Gastroesophageal sphincter (tissue), 4 donors: Measurements from ENCODE around the gene PRRX2. TPM values are rescaled to one million over a fixed set of nuclear protein-coding genes. Genes with fewer than 3 reads are reported as not detected.

Source experiments
- ATAC-seq: fragments of 150-250 bp; one replicate; pipeline ENCODE4 v1.9.1; 2016; ENCODE audit warnings: mild to moderate bottlenecking, moderate library complexity
- H3K27ac ChIP-seq, 4 donors: fragments of 200-600 bp; sonication (generic) in 3 of 4; 1 replicate in 3 of 4; 2 replicates in 1 of 4; pipeline ENCODE4 v1.5.1; 2016 to 2019
- H3K27me3 ChIP-seq: fragments of 200-600 bp; sonication (generic); one replicate; pipeline ENCODE4 v1.5.1; 2019
- H3K36me3 ChIP-seq, 2 donors: fragments of 200-600 bp; sonication (generic); one replicate each; pipeline ENCODE4 v1.5.1; 2019; ENCODE audit warnings: control low read depth in 1 of 2
- H3K4me1 ChIP-seq, 3 donors: fragments of 200-600 bp; sonication (generic); 1 replicate in 2 of 3; 2 replicates in 1 of 3; pipeline ENCODE4 v1.5.1; 2016 to 2019; ENCODE audit warnings: control low read depth in 2 of 3
- H3K4me3 ChIP-seq, 2 donors: fragments of 200-600 bp; sonication (generic); one replicate each; pipeline ENCODE4 v1.5.1; 2019; ENCODE audit warnings: mild to moderate bottlenecking in 1 of 2, moderate library complexity in 1 of 2
- H3K9me3 ChIP-seq, 3 donors: fragments of 200-600 bp; sonication (generic); one replicate each; pipeline ENCODE4 v1.5.1; 2017 to 2019; ENCODE audit warnings: control low read depth in 2 of 3
- CTCF ChIP-seq, 4 experiments: fragments of 200-600 bp in 2 of 4; fragments of 450-650 bp in 2 of 4; sonication (generic) in 1 of 4; IDR thresholded peaks; one replicate each; pipeline ENCODE4 v1.5.1; 2017 to 2019; ENCODE audit warnings: antibody characterized with exemption in 4 of 4, mild to moderate bottlenecking in 2 of 4, moderate library complexity in 2 of 4
- EP300 ChIP-seq: sonication (generic); formaldehyde crosslinking; IDR thresholded peaks from one replicate; pipeline ENCODE4 v1.6.1; 2017; ENCODE audit warnings: antibody characterized with exemption, mild to moderate bottlenecking
- POLR2A ChIP-seq, 2 donors: fragments of 450-650 bp; IDR thresholded peaks; one replicate each; pipeline ENCODE4 v1.6.1; 2017; ENCODE audit warnings: antibody characterized with exemption in 2 of 2, mild to moderate bottlenecking in 2 of 2, moderate library complexity in 1 of 2
- POLR2AphosphoS5 ChIP-seq: sonication (generic); formaldehyde crosslinking; IDR thresholded peaks from one replicate; pipeline ENCODE4 v1.6.1; 2017; ENCODE audit warnings: antibody characterized with exemption
- WGBS, 2 donors: methylation state at CpG; one replicate each; pipeline ENCODE4 v1.1.5; 2018; ENCODE audit warnings: low coverage in 1 of 2; 5-methylcytosine and 5-hydroxymethylcytosine counted together
- total RNA-seq, 4 donors: library from RNA; depleted of rRNA; stranded (reverse); fragments of >200 nt; gene quantifications; one replicate each; pipeline ENCODE4 v1.1.0, GENCODE V29; 2016

Gene PRRX2
- total RNA-seq, 4 donors from 2014 or later, result 0.93 to 12.1 (median 7.1) TPM

GRCh38 chr9:129710169-129710453, 44.7 kb downstream of the PRRX2 start:
- no peaks in the 10 kb centered on the region for H3K27me3 ChIP-seq
- H3K9me3 ChIP-seq, result no peaks in the 10 kb centered on the region
- no peak for TF ChIP-seq POLR2A (IDR thresholded peaks at IDR 0.05)
- no peak for TF ChIP-seq CTCF (IDR thresholded peaks at IDR 0.05)
- no peak for TF ChIP-seq EP300
- no peak for TF ChIP-seq POLR2AphosphoS5
- peak overlapping the region in 3 of 4 donors; percentile 60 to 80 (median 77) for H3K27ac ChIP-seq
- no CpG with 5 or more reads among the region's 3 CpGs for WGBS, 2 donors
- peaks cover 0 to 56% (median 13%) of the 10 kb centered on the region in 3 donors for H3K4me1 ChIP-seq
- ATAC-seq, result no peak
- no peak overlapping the region for H3K4me3 ChIP-seq
- H3K36me3 ChIP-seq, result no peaks in the 10 kb centered on the region

GRCh38 chr9:129712634-129713401, 47.4 kb downstream of the PRRX2 start:
- Histone ChIP-seq H3K4me3 (no peak overlapping the region), H3K9me3 (no peaks in the 10 kb centered on the region), H3K4me1 (peaks cover 0 to 68% (median 16%) of the 10 kb centered on the region in 3 donors), H3K36me3 (no peaks in the 10 kb centered on the region), H3K27me3 (no peaks in the 10 kb centered on the region), H3K27ac (peak overlapping the region; percentile 52 to 80 (median 78))
- 33 to 38% methylated on average over 3 of the region's 26 CpGs for WGBS, 2 donors
- no peak for ATAC-seq
- no peak for TF ChIP-seq EP300
- TF ChIP-seq CTCF (IDR thresholded peaks at IDR 0.05), result no peak
- TF ChIP-seq POLR2A (IDR thresholded peaks at IDR 0.05), result no peak
- TF ChIP-seq POLR2AphosphoS5, result no peak

- H3K4me1 ChIP-seq, result peaks cover 0 to 68% (median 16%) of the 10 kb centered on the region in 3 donors
- TF ChIP-seq CTCF (IDR thresholded peaks at IDR 0.05) (no peak), EP300 (no peak), POLR2AphosphoS5 (no peak), POLR2A (IDR thresholded peaks at IDR 0.05) (no peak)
- peak overlapping the region in 3 of 4 donors; percentile 77 to 80 (median 78) for H3K27ac ChIP-seq
Measured at GRCh38 chr9:129713402-129713679, 47.9 kb downstream of the PRRX2 start.

GRCh38 chr9:129714511-129715061, 49.1 kb downstream of the PRRX2 start:
- Histone ChIP-seq H3K9me3 (no peaks in the 10 kb centered on the region), H3K4me1 (peaks cover 0 to 58% (median 16%) of the 10 kb centered on the region in 3 donors), H3K4me3 (no peak overlapping the region), H3K27me3 (no peaks in the 10 kb centered on the region), H3K36me3 (no peaks in the 10 kb centered on the region), H3K27ac (peak overlapping the region in 1 of 4 donors; percentile 72)
- peak; percentile 8 for TF ChIP-seq POLR2AphosphoS5
- TF ChIP-seq POLR2A (IDR thresholded peaks at IDR 0.05), result no peak
- 64 to 70% methylated on average over 5 to 12 of the region's 15 CpGs for WGBS, 2 donors
- ATAC-seq, result no peak

More at GRCh38 chr9:129713402-129713679, 47.9 kb downstream of the PRRX2 start:
- no peaks in the 10 kb centered on the region for H3K27me3 ChIP-seq
- no peaks in the 10 kb centered on the region for H3K36me3 ChIP-seq
- H3K4me3 ChIP-seq, result no peak overlapping the region
- 92 to 95% methylated on average over 5 to 8 of the region's 10 CpGs for WGBS, 2 donors
- no peaks in the 10 kb centered on the region for H3K9me3 ChIP-seq
- no peak for ATAC-seq

GRCh38 chr9:129716091-129716490, 50.6 kb downstream of the PRRX2 start:
- 34 to 57% methylated on average over 5 of the region's 5 CpGs for WGBS, 2 donors
- Histone ChIP-seq H3K27me3 (no peaks in the 10 kb centered on the region), H3K36me3 (no peaks in the 10 kb centered on the region), H3K4me1 (peaks cover 0 to 44% (median 16%) of the 10 kb centered on the region in 3 donors), H3K4me3 (no peak overlapping the region), H3K27ac (peak overlapping the region in 3 of 4 donors; percentile 58 to 79 (median 72)), H3K9me3 (no peaks in the 10 kb centered on the region)
- peak; percentile 79 for ATAC-seq
- no peak for TF ChIP-seq POLR2A (IDR thresholded peaks at IDR 0.05)
- peak; percentile 80 for TF ChIP-seq POLR2AphosphoS5
- TF ChIP-seq CTCF (IDR thresholded peaks at IDR 0.05), result no peak
- TF ChIP-seq EP300, result no peak
